GM18517 (cell line): ENCODE results near the gene EXOC3.
"Not testable (repeated sequence)": the region's sequence is repeated elsewhere in the genome, so short reads cannot be mapped to it uniquely, and the experiment has no call there.

Experiments used
- ATAC-seq: cut with Tn5 transposase; IDR thresholded peaks from one replicate; pipeline ENCODE4 v1.9.1; 2021; ENCODE audit warnings: mild to moderate bottlenecking, moderate library complexity; ENCODE audit not compliant: unreplicated experiment

Gene EXOC3

GRCh38 chr5:442335-443238 lies at the start of gene EXOC3:
Gene EXOC3, plus strand, starts transcription at chr5:443176. Its CDS starts 3,030 bp downstream, at chr5:446206.
- peak; percentile 80 for ATAC-seq

DNA sequence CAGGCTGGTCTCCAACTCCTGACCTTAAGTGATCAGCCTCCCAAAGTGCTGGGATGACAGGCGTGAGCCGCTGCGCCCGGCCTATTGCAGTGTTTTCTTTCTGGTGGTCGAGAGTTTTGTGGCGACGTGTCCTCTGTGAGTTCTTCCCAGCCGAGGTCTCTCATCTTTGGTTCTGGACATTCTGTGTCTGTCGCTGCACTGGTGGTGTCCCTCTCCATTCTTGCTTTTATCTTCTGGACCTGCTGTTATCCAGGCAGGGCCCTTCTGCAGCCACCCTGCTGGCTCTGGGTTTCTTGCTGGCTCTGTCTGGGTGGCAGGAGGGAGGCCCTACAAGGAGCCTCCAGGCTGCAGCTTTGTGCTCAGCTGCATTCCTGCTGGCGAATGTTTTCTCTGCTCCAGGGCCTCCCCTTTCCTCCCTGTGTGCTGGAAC lies 49.1 kb upstream of the EXOC3 start:
- no peak for ATAC-seq

GRCh38 chr5:394671-395155 lies 48.3 kb upstream of the EXOC3 start:
- ATAC-seq, result no peak

- ATAC-seq, result no peak
These were observed 47.6 kb upstream of the EXOC3 start for GRCh38 chr5:395156-395920.

- no peak for ATAC-seq
These were observed 47.0 kb upstream of the EXOC3 start for GRCh38 chr5:395921-396530.

GRCh38 chr5:396531-396961 lies 46.4 kb upstream of the EXOC3 start:
- ATAC-seq, result no peak

DNA sequence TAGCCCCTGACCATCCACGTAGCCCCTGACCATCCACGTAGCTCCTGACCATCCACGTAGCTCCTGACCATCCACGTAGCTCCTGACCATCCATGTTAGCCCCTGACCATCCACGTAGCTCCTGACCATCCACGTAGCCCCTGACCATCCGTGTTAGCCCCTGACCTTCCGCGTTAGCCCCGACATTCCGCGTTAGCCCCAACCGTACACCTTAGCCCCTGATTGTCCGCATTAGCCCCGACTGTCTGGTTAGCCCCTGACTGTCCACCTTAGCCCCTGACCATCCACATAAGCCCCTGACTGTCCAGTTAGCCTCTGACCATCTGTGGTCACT lies 44.9 kb upstream of the EXOC3 start:
- ATAC-seq, result not testable (repeated sequence)

GRCh38 chr5:398475-399295 lies 44.3 kb upstream of the EXOC3 start:
- ATAC-seq, result no peak

GRCh38 chr5:399296-400281 lies 43.4 kb upstream of the EXOC3 start:
- peak; percentile 70 for ATAC-seq

GRCh38 chr5:400282-401145 lies 42.5 kb upstream of the EXOC3 start:
- ATAC-seq, result peak; percentile 15

DNA sequence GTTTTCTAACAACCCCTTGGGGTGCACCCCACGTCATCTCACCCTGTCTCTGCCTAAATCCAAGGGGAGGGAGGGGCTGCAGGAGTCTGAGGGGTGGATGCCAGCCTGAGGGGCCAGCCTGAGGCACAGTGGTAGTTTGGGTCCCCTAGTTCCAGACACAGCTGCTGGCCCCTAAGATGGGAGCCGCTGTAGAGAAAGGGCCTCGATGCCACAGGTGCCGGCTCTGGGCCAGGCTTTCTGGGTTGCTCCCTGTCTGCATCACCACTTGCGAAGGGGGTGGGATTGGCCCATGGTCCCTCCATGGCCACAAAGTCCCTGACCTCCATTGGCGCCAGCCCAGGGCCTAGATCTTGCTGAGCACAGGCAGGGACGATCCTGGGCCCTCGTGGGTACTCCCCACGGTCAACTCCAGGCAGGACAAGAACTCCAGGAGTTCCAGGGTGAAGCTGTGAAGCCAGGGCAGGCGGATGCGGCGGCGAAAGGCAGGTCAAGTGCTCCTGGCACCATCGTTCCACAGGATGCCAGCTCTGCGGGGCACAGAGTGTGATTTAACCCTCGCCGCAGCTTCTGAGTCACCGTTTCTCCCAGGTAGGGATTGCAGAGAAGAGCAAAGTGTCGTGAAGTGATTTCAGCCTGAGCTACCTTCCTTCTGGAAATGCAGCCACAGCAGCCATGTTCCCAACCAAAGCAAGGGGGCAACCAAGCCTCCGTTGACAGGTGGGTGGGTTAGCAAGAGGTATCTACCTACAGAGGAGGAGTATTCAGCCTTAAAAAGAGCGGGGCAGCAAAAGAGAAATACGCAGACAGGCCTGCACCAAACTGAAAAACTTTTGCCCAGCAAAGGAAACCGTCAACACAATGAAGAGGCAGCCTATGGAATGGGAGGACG lies 41.6 kb upstream of the EXOC3 start:
- ATAC-seq, result no peak

- not testable (repeated sequence) for ATAC-seq
These were observed 40.8 kb upstream of the EXOC3 start for GRCh38 chr5:402219-402614.

- no peak for ATAC-seq
These were observed 40.2 kb upstream of the EXOC3 start for GRCh38 chr5:402615-403359.

DNA sequence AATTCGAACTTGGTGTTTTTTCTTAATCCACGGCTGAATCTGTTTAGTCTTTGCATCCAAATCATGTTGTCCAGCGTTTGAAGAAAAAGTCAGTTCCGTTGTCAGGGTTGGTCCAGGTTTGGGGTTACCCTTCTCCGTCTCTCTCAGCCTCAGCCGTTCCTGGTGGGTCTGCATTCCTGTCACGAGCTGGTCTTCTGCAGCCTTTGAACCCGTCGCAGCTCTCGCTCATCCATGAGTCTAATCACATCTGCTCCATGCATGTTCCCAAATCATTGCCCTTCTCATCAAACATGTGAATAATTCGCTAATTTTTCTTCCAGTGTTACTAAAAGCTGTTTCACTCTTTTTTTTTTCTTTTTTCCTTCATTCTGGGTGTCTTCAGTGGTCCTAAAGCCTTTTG lies 39.0 kb upstream of the EXOC3 start:
- ATAC-seq, result no peak

DNA sequence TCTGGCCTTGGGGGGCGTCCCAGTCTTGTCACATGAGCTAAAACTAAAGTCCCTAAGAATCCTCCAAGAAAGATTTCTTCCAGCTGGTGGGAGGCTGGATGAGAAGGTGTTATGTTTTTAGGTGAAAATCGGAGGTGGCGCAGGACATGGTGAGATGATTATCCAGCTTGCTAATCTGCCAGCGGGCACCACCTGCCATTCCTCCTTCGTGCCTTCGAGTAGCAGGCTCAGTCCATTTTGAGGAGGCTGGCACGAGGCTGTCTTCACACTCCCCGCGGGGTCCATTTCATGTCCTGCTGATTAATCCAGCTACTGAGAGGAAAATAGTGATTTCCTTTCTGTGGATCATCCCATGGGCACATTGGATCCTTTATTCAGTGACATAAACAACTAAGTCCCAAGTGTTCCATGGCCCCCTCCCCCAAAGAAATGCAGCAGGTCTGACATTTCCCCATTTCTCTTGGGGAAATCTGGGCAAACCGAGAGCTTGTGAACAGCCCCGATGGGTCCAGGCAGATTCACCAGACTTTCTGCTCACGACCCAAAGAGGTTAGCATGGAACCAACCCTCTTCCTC lies 38.2 kb upstream of the EXOC3 start:
- ATAC-seq, result no peak

DNA sequence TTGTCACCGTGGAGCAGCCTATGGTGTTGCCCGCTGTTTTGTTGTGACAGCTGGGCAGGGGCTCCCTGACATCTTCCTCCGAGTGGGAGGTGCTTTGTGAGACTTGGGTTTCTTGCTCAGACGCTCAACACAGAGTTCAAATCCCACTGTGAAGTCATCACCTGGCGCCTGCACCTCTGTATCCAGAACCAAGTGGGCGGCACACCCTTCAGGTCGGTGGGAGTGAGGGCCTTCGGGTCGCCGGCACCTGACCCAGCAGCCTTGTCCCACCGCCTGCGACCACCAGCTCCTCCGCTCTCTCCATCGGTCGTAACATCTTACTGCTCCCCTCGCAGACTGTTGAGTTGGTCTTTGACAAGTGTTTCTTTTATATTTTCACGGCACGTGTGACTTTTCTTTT lies 37.6 kb upstream of the EXOC3 start:
- no peak for ATAC-seq
